ENCODE data around the gene BRF1.

The BRF1 gene

DNA sequence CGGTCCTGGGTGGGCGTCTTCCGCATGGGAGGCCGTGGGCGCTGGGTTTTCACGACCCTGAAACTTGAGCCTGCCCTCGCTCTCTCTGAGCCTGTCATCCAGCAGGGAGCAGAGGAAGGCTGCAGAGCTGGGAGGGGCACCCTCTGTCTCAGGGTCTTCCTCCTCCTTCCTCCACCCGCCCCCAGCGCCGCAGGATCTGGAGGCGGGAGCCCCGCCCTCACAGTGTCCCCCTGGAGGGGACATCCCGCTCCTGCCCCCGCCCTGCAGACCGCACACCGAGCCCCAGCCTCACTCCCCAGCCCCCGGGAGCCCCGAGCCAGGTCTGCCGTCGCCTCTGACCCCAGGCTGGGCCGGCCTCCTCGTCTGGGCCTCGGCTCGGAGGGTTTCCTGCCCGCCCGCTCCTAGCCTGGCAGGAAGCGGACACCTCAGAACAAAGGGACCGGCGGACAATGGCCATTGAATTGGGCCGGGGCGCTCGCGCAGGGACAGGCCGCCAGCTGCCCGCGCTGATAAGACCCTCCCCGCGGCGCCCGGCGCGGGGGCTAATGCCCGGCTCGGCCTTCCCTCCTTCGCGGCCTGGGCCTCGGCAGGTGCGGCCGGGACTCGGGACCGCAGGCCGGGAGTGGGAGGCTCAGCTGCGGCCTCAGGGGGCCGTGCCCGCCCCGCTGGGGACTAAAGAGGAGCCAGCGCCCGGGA is 104.4 kb downstream of the BRF1 start:
- TF ChIP-seq CEBPB (IDR thresholded peaks at IDR 0.05) (no peak), YY1 (IDR thresholded peaks at IDR 0.05; ENCODE audit: low read depth) (no peak), RAD21 (IDR thresholded peaks at IDR 0.05; ENCODE audit: low read depth) (no peak), ZBTB7A (IDR thresholded peaks at IDR 0.05; ENCODE audit: low read depth) (0 out of 2 replicates have a peak, but pooled peaks have one; percentile 43)

DNA sequence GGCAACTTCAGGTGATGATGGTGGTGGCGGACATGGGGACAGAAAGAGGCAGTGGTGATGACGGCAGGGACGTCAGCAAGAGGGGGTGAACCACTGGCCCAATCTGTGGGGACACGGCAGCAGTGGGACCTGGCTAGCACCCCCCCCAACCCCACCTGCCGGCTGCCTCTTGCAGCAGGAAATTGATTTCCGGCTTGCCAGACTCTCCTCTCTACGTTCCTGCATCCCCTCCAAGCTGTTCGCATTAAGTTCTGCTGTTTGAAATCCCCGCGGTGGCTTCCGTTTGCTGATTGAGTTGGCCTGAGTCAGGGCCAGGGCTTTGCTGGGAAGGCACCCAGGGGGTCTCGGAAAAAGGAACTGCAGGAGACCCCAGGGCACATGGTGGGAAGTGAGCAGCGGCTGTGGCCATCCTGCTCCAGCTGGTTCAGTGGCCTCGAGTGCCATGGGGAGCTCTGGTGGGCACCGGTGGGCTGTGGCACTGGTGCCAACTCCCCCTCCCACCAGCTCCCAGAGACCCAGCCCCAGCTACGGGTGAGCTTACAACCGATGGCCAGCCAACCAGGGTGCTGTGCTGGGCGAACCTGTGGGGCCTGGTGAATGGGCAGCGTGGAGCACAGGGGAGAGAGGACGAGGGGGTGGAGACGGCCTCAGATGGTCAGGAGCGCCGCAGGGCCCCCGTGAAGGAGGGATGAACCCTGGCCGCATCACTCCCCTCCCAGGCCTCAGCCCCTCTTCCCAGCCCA is 105.1 kb downstream of the BRF1 start:
- TF ChIP-seq ZBTB7A (IDR thresholded peaks at IDR 0.05; ENCODE audit: low read depth): peak; percentile 13; the same call in 1 of the 2 replicates
- TF ChIP-seq, protein P1, sequence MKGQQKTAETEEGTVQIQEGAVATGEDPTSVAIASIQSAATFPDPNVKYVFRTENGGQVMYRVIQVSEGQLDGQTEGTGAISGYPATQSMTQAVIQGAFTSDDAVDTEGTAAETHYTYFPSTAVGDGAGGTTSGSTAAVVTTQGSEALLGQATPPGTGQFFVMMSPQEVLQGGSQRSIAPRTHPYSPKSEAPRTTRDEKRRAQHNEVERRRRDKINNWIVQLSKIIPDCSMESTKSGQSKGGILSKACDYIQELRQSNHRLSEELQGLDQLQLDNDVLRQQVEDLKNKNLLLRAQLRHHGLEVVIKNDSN (IDR thresholded peaks at IDR 0.05): no peak
- TF ChIP-seq, protein P2, sequence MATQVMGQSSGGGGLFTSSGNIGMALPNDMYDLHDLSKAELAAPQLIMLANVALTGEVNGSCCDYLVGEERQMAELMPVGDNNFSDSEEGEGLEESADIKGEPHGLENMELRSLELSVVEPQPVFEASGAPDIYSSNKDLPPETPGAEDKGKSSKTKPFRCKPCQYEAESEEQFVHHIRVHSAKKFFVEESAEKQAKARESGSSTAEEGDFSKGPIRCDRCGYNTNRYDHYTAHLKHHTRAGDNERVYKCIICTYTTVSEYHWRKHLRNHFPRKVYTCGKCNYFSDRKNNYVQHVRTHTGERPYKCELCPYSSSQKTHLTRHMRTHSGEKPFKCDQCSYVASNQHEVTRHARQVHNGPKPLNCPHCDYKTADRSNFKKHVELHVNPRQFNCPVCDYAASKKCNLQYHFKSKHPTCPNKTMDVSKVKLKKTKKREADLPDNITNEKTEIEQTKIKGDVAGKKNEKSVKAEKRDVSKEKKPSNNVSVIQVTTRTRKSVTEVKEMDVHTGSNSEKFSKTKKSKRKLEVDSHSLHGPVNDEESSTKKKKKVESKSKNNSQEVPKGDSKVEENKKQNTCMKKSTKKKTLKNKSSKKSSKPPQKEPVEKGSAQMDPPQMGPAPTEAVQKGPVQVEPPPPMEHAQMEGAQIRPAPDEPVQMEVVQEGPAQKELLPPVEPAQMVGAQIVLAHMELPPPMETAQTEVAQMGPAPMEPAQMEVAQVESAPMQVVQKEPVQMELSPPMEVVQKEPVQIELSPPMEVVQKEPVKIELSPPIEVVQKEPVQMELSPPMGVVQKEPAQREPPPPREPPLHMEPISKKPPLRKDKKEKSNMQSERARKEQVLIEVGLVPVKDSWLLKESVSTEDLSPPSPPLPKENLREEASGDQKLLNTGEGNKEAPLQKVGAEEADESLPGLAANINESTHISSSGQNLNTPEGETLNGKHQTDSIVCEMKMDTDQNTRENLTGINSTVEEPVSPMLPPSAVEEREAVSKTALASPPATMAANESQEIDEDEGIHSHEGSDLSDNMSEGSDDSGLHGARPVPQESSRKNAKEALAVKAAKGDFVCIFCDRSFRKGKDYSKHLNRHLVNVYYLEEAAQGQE (IDR thresholded peaks at IDR 0.05; ENCODE audit: low read depth): no peak
- TF ChIP-seq CEBPB (IDR thresholded peaks at IDR 0.05): no peak
- no peak for TF ChIP-seq FOXM1 (IDR thresholded peaks at IDR 0.05; ENCODE audit: borderline replicate concordance, low read depth)

DNA sequence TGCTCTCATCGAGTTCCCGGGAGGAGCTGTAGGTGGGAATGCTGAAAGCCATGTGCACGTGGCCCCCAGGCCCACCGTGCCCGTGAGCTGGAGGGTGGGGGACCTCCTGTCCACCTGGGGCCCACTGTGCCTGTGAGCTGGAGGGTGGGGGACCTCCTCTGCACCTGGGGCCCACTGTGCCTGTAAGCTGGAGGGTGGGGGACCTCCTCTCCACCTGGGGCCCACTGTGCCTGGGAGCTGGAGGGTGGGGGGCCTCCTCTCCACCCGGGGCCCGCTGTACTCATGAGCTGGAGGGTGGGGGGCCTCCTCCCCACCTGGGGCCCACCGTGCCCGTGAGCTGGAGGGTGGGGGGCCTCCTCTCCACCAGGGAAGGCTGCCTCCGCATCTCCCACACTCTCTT is 105.8 kb downstream of the BRF1 start:
- TF ChIP-seq YY1 (IDR thresholded peaks at IDR 0.05; ENCODE audit: low read depth) (no peak), CREB1 (IDR thresholded peaks at IDR 0.05; ENCODE audit: low read depth) (no peak), EGR1 (IDR thresholded peaks at IDR 0.05) (no peak), EP300 (IDR thresholded peaks at IDR 0.05; ENCODE audit: borderline replicate concordance) (no peak), TEAD4 (IDR thresholded peaks at IDR 0.05) (no peak), ZBTB7A (IDR thresholded peaks at IDR 0.05; ENCODE audit: low read depth) (no peak), TAF1 (IDR thresholded peaks at IDR 0.05; ENCODE audit: low read depth) (no peak), CEBPB (IDR thresholded peaks at IDR 0.05) (no peak), FOXM1 (IDR thresholded peaks at IDR 0.05; ENCODE audit: borderline replicate concordance, low read depth) (no peak), RAD21 (IDR thresholded peaks at IDR 0.05; ENCODE audit: low read depth) (no peak)
- TF ChIP-seq, protein P2 (IDR thresholded peaks at IDR 0.05; ENCODE audit: low read depth): no peak
- TF ChIP-seq, protein P1 (IDR thresholded peaks at IDR 0.05): no peak

DNA sequence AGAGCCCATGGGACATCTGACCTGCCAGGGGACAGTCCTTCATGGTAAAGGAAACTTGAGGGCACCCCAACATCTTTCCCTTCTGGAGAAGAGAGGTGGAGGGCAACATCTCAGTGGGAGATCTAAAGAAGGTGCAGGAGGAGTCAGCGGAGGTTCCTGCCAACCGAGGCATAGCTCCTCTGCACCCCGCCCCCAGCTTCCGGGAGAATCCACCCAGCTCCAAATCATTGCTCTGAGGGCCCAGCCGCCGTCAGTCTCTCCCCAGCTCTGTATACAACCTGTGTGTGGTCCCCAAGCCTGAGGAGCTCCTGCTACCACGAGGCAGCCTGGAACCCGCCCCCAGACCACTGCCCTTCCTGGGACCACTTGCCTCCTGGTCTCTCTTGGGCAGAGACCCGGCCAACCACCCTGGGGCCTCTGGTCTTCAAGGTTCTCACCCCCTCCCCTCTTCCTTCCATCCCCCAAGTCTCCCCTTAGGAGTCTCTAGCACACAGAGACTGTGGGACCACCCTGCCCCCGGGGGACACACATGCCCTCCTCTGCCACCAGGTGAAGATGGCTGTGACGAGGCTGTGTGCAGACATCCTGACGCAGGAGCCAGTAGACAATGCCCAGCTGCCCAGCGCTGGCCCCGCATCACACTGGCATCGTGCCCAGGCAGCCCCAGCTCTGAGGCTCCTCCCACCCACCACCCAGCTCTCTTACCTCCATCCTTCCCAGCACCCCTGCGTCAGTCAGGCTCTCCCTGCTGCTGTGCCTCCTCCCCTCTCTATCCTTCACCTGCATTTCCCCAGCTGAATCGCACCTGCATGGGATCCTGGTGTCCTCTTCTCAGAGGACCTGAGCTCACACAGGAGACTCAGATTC is 106.7 kb downstream of the BRF1 start:
- peak; percentile 52; the same call in 1 of the 2 replicates for TF ChIP-seq NFIC (IDR thresholded peaks at IDR 0.05)
- no peak for TF ChIP-seq EGR1 (IDR thresholded peaks at IDR 0.05)

DNA sequence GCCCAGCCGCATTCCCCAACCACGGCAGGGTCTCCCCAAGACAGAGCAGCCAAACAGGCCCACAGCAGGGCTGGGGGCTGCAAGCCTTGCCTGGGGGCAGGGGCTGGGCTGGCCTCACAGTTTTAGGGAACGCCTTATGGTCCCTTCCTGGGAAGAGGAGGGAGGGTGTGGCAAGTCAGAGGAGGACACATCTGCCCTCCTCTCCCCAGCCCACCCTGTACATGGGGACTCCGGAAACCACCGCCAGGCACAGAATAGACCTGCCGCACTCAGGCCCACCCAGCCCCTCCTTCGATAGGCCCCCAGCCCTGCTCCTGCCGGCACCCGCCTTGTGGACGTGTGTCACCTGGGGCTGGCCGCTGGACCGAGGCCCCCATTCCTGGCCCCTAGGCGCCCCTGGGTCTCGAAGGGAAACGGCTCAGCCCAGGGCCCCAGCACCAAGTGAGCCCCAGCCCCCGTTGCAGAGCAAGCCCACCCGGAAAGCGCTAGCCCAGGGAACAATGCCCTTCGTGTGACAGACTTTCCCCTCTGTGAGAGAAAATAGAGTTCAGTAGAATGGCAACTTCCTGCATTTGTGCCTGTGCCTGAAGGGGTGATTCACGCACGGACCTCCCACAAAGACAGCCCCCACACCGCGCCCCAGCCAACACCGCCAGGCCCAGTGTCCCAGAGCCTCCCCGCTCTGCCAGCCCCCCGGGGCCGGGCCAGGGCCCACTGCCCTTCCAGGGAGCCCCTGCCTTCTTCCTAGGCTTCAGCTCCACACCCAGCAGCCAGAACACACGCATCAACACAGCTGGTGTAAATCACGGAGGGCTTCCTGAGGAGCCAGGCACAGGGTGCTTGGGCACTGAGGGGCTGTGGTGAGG is 107.7 kb downstream of the BRF1 start:
- no peak for TF ChIP-seq CREB1 (IDR thresholded peaks at IDR 0.05; ENCODE audit: low read depth)
- no peak for TF ChIP-seq YY1 (IDR thresholded peaks at IDR 0.05; ENCODE audit: low read depth)
- TF ChIP-seq TAF1 (IDR thresholded peaks at IDR 0.05; ENCODE audit: low read depth): no peak

DNA sequence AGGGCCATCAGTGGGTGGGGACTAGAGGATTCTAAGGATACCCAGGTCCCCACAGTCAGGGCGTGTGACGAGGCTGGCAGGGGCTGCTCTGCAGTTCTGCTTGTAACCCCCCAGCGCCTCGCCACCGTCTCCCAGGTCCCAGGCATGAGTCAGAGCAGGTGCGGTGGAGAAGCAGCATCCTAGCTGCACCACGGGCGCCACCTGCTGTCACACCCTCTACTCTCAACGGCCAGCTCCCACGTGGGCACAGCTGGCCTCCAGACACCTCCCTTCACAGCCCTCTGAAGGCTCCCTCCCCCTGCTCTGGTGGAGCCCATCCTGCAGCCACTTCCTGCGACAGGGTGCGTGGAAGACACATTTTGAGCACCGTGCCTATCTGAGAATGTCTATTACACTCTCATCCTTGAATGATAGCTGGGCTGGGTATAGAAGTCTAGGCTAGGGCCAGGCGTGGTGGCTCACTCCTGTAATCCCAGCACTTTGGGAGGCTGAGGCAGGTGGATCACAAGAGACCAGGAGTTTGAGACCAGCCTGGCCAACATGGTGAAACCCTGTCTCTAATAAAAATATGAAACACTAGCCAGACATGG is 112.8 kb downstream of the BRF1 start:
- TF ChIP-seq, protein P3, sequence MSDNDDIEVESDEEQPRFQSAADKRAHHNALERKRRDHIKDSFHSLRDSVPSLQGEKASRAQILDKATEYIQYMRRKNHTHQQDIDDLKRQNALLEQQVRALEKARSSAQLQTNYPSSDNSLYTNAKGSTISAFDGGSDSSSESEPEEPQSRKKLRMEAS (IDR thresholded peaks at IDR 0.05): no peak
- TF ChIP-seq, protein P1 (IDR thresholded peaks at IDR 0.05): 0 out of 2 replicates have a peak, but pooled peaks have one; percentile 13
- TF ChIP-seq, protein P2 (IDR thresholded peaks at IDR 0.05; ENCODE audit: low read depth): no peak
- TF ChIP-seq RAD21 (IDR thresholded peaks at IDR 0.05; ENCODE audit: low read depth): peak; percentile 61
- no peak for TF ChIP-seq TEAD4 (IDR thresholded peaks at IDR 0.05)

All from Ishikawa (cell line).